ENCODE measurements around the gene ATP5PF.
"Not testable (repeated sequence)": the region's sequence is repeated elsewhere in the genome, so short reads cannot be mapped to it uniquely, and the experiment has no call there.

DNA sequence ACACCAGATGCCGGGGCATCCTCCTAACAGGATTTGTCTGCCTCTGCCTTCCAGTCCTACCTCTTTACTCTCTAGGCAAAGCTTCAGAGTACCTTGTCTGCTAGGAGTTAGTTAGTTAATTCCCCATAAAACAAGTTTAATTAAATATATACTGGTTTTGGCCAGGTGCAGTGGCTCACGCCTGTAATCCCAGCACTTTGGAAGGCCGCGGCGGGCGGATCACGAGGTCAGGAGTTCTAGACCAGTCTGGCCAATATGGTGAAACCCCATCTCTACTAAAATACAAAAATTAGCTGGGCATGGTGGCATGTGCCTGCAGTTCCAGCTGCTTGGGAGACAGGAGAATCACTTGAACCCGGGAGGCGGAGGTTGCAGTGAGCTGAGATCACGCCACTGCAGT, 20.6 kb downstream of the ATP5PF start:
- TF ChIP-seq CTCF (IDR thresholded peaks at IDR 0.05; ENCODE audit: extremely low read depth in 1 of 2, insufficient read depth in 1 of 2, low read depth in 1 of 2, low read length in 2 of 2); MAX (IDR thresholded peaks at IDR 0.05; ENCODE audit: insufficient read depth, insufficient read length); EZH2 (IDR thresholded peaks at IDR 0.05; ENCODE audit: borderline replicate concordance, low read depth, low read length, severe bottlenecking); POLR2AphosphoS5 (IDR thresholded peaks at IDR 0.05; ENCODE audit: insufficient read depth, low read depth, low read length): not testable (repeated sequence)
